Measurements from ENCODE around the gene GABRG3.

DNA sequence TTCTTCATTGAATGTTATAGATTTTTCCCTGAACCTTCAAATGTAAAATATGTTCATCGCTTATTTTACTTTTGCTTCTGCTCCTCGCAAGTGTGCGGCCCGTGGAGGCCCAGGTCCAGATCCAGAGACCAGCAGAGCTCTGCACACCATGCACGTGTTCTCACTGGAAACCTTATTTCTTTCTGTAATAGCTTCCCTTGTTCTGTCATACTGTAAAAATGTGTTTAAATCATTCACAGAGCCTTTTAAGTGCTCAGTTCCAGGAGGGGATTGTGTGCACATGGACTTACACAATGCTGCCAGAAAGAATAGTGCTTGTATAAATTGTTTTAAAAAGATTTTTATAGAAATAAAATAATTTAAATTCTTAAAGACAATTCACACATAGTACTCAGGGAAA lies 359.3 kb downstream of the GABRG3 start:
- TF ChIP-seq POLR2A (IDR thresholded peaks at IDR 0.05; ENCODE audit: low read depth) (no peak), EP300 (IDR thresholded peaks at IDR 0.05) (no peak), POLR2AphosphoS5 (IDR thresholded peaks at IDR 0.05) (no peak)
- TF ChIP-seq, protein P1, sequence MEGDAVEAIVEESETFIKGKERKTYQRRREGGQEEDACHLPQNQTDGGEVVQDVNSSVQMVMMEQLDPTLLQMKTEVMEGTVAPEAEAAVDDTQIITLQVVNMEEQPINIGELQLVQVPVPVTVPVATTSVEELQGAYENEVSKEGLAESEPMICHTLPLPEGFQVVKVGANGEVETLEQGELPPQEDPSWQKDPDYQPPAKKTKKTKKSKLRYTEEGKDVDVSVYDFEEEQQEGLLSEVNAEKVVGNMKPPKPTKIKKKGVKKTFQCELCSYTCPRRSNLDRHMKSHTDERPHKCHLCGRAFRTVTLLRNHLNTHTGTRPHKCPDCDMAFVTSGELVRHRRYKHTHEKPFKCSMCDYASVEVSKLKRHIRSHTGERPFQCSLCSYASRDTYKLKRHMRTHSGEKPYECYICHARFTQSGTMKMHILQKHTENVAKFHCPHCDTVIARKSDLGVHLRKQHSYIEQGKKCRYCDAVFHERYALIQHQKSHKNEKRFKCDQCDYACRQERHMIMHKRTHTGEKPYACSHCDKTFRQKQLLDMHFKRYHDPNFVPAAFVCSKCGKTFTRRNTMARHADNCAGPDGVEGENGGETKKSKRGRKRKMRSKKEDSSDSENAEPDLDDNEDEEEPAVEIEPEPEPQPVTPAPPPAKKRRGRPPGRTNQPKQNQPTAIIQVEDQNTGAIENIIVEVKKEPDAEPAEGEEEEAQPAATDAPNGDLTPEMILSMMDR (IDR thresholded peaks at IDR 0.05): no peak
